K562 (cell line): ENCODE data around the gene ZMYND19. TPM values are rescaled to one million over a fixed set of nuclear protein-coding genes. Genes with fewer than 3 reads are reported as not detected.
A peak's percentile ranks its signal among the peaks of the same experiment; 100 is the strongest.

Experiments
- ATAC-seq: fragments of 200-7000 bp; cut with Tn5 transposase; 3 replicates; pipeline ENCODE4 v1.9.1; 2020; ENCODE audit warnings: moderate library complexity
- BruUV-seq: library from RNA; stranded (reverse); fragments of 400-500 nt; replicated peaks from 2 replicates; lab custom pipeline; 2021; lab: Mats Ljungman, UMichigan
- CTCF ChIA-PET: fragments of 300-600 bp; formaldehyde crosslinking; extraction: SDS; loops from one replicate; lab custom pipeline; 2021; ENCODE audit warnings: low intra/inter-chr PET ratio; lab: Yijun Ruan, JAX
- POLR2A ChIA-PET: fragments of 300-600, 350-650 bp; sonication (Branson Sonifier 250); formaldehyde crosslinking; extraction: SDS; loops from one replicate; lab custom pipeline; 2021; ENCODE audit warnings: antibody characterized with exemption, inconsistent platforms; lab: Yijun Ruan, JAX
- DNase-seq, 4 experiments: peaks; one replicate each; pipeline versions ENCODE4 v3.0.0 to v3.0.0-alpha.2; 2011 to 2018; ENCODE audit warnings: low spot score in 3 of 4, mixed read lengths in 3 of 4; ENCODE audit errors: extremely low read depth in 1 of 4
- FAIRE-seq: peaks from 2 replicates; lab custom pipeline; 2011; peaks lifted over from hg19 to GRCh38; lab: Jason Lieb, UNC
- H2AFZ ChIP-seq: 2 replicates; pipeline ENCODE4 v1.6.0; 2011; ENCODE audit warnings: low read depth, low read length, control low read depth, inconsistent platforms
- H3K27ac ChIP-seq: fragments of 200-600 bp; 3 replicates; pipeline ENCODE4 v1.8.0; 2011; ENCODE audit warnings: low read depth, mild to moderate bottlenecking, control low read depth, inconsistent platforms, low read length, moderate library complexity, mixed read lengths; ENCODE audit errors: extremely low read depth
- H3K27me3 ChIP-seq, 2 experiments: fragments of 300-600 bp in 1 of 2; 2 replicates in 1 of 2; 3 replicates in 1 of 2; pipeline versions ENCODE4 v1.6.0 to v1.8.0; 2011; ENCODE audit warnings: inconsistent platforms in 2 of 2, low read length in 2 of 2, mild to moderate bottlenecking in 1 of 2, mixed read lengths in 1 of 2, moderate library complexity in 1 of 2; ENCODE audit not compliant: control insufficient read depth in 2 of 2, insufficient read depth in 2 of 2
- H3K36me3 ChIP-seq: fragments of 300-600 bp; 3 replicates; pipeline ENCODE4 v1.8.0; 2011; ENCODE audit warnings: mild to moderate bottlenecking, low read length, inconsistent platforms; ENCODE audit not compliant: control insufficient read depth, insufficient read depth
- H3K4me1 ChIP-seq, 2 experiments: fragments of 200-600 bp in 1 of 2; replicated peaks in 1 of 2; 2 replicates in 1 of 2; 3 replicates in 1 of 2; pipeline versions ENCODE4 v1.5.1 to v1.8.0; 2011; ENCODE audit warnings: inconsistent platforms in 2 of 2, low read length in 2 of 2, mild to moderate bottlenecking in 1 of 2, mixed read lengths in 1 of 2, moderate library complexity in 1 of 2; ENCODE audit not compliant: control insufficient read depth in 2 of 2, insufficient read depth in 2 of 2
- H3K4me2 ChIP-seq: 2 replicates; pipeline ENCODE4 v1.6.1; 2011; ENCODE audit warnings: low read length, control low read depth, inconsistent platforms, mixed read lengths; ENCODE audit not compliant: insufficient read depth
- H3K4me3 ChIP-seq: fragments of 200-600 bp; sonication (generic), shearing (Covaris generic); 2 replicates; pipeline ENCODE4 v1.5.1; 2016; ENCODE audit warnings: control low read depth, inconsistent platforms
- H3K79me2 ChIP-seq: fragments of 200-600 bp; 3 replicates; pipeline ENCODE4 v1.8.0; 2011; ENCODE audit warnings: low read length, inconsistent platforms; ENCODE audit not compliant: control insufficient read depth, insufficient read depth
- H3K9ac ChIP-seq, 2 experiments: 2 replicates each; pipeline versions ENCODE4 v1.6.0 to v1.6.1; 2011; ENCODE audit warnings: low read depth in 2 of 2, low read length in 2 of 2, control low read depth in 1 of 2, inconsistent platforms in 1 of 2, mild to moderate bottlenecking in 1 of 2, mixed read lengths in 1 of 2; ENCODE audit not compliant: insufficient read depth in 1 of 2
- H3K9me1 ChIP-seq: one replicate; pipeline ENCODE4 v1.6.0; 2011; ENCODE audit warnings: inconsistent platforms, mild to moderate bottlenecking, low read length, moderate library complexity; ENCODE audit not compliant: control insufficient read depth, insufficient read depth
- H3K9me3 ChIP-seq: replicated peaks from 2 replicates; pipeline ENCODE4 v1.5.1; 2011; ENCODE audit warnings: low read depth, low read length, inconsistent platforms; ENCODE audit not compliant: control insufficient read depth, insufficient read depth
- H4K20me1 ChIP-seq: replicated peaks from 2 replicates; pipeline ENCODE4 v1.6.1; 2011; ENCODE audit warnings: low read length, inconsistent platforms, mixed read lengths; ENCODE audit not compliant: control insufficient read depth, insufficient read depth
- ARHGAP35 ChIP-seq: fragments of 450-650 bp; IDR thresholded peaks from 2 replicates; pipeline ENCODE4 v1.6.1; 2018; ENCODE audit not compliant: partially characterized antibody
- CBFA2T2 ChIP-seq: fragments of 450-650 bp; conservative IDR thresholded peaks from 2 replicates; pipeline ENCODE4 v1.6.1; 2017; ENCODE audit warnings: mild to moderate bottlenecking
- GATAD2A ChIP-seq: fragments of 450-650 bp; IDR thresholded peaks from 2 replicates; pipeline ENCODE4 v1.6.1; 2017
- HEY1 ChIP-seq: fragments of 250-450 bp; sonication (Bioruptor Pico); IDR thresholded peaks from 2 replicates; pipeline ENCODE4 v1.5.0; 2020; ENCODE audit warnings: mild to moderate bottlenecking, moderate library complexity, borderline replicate concordance
- HNRNPLL ChIP-seq: fragments of 200-400 bp; formaldehyde crosslinking; IDR thresholded peaks from 2 replicates; pipeline ENCODE4 v1.6.1; 2017; ENCODE audit warnings: low read length, low read depth, mild to moderate bottlenecking; ENCODE audit not compliant: poor library complexity, severe bottlenecking
- JUND ChIP-seq, 2 experiments: IDR thresholded peaks; 2 replicates in 1 of 2; 3 replicates in 1 of 2; pipeline ENCODE4 v1.6.1; 2011; ENCODE audit warnings: borderline replicate concordance in 2 of 2, low read depth in 2 of 2, low read length in 2 of 2, improper control_type of control experiment in 1 of 2, missing biosample characterization in 1 of 2, missing genetic modification characterization in 1 of 2, missing genetic modification reagents in 1 of 2
- KLF1 ChIP-seq: fragments of 450-650 bp; IDR thresholded peaks from 2 replicates; pipeline ENCODE4 v1.6.1; 2016; ENCODE audit warnings: missing genetic modification characterization, missing compliant biosample characterization
- RAD51 ChIP-seq: fragments of 450-650 bp; IDR thresholded peaks from 2 replicates; pipeline ENCODE4 v1.7.1; 2016; ENCODE audit warnings: low read depth, mild to moderate bottlenecking, borderline replicate concordance
- RBM22 ChIP-seq: fragments of 200-400 bp; formaldehyde crosslinking; IDR thresholded peaks from 2 replicates; pipeline ENCODE4 v1.6.1; 2018; ENCODE audit warnings: low read length, low read depth; ENCODE audit not compliant: poor library complexity, severe bottlenecking
- TAF7 ChIP-seq: fragments of 450-650 bp; IDR thresholded peaks from 2 replicates; pipeline ENCODE4 v1.6.1; 2016; ENCODE audit warnings: missing genetic modification characterization, missing compliant biosample characterization
- TBP ChIP-seq: optimal IDR thresholded peaks from 2 replicates; pipeline ENCODE3; 2011; ENCODE audit warnings: low read depth, low read length, improper control_type of control experiment
- TFE3 ChIP-seq: fragments of 450-650 bp; formaldehyde crosslinking; IDR thresholded peaks from 2 replicates; pipeline ENCODE4 v1.4.0; 2020; ENCODE audit warnings: mild to moderate bottlenecking, mixed read lengths
- WHSC1 ChIP-seq: IDR thresholded peaks from one replicate; pipeline ENCODE4 v1.6.1; 2012; ENCODE audit warnings: low read length, control low read depth, inconsistent platforms
- ZBTB1 ChIP-seq: sonication (generic); formaldehyde crosslinking; IDR thresholded peaks from 2 replicates; pipeline ENCODE4 v1.8.1; 2023; ENCODE audit warnings: missing genetic modification reagents, low read depth, mild to moderate bottlenecking, borderline replicate concordance
- ZFPM2 ChIP-seq: fragments of 250-450 bp; sonication (Bioruptor Pico); IDR thresholded peaks from 2 replicates; pipeline ENCODE4 v1.5.1; 2022; ENCODE audit warnings: mild to moderate bottlenecking
- ZNF197 ChIP-seq: fragments of 200-800 bp; sonication (Bioruptor generic); IDR thresholded peaks from 2 replicates; pipeline ENCODE4 v1.6.1; 2016; ENCODE audit warnings: low read depth, missing genetic modification characterization, missing compliant biosample characterization
- ZNF280B ChIP-seq: fragments of 250-450 bp; sonication (Bioruptor Pico); IDR thresholded peaks from 2 replicates; pipeline ENCODE4 v1.5.1; 2021; ENCODE audit warnings: mild to moderate bottlenecking
- ZNF436 ChIP-seq: fragments of 250-450, 450-650 bp; sonication (Bioruptor Pico); formaldehyde crosslinking; IDR thresholded peaks from 2 replicates; pipeline ENCODE4 v1.7.0; 2020; ENCODE audit warnings: mild to moderate bottlenecking
- ZNF551 ChIP-seq: fragments of 250-450 bp; sonication (Bioruptor Pico); IDR thresholded peaks from 2 replicates; pipeline ENCODE4 v1.5.0; 2021; ENCODE audit warnings: mild to moderate bottlenecking, moderate library complexity
- WGBS: fragments of 100-300 bp; shearing (Covaris generic); methylation state at CpG from one replicate; pipeline ENCODE4 v1.1.6; 2016; ENCODE audit warnings: low coverage, mixed read lengths; ENCODE audit not compliant: insufficient coverage; ENCODE audit errors: missing lambda C conversion rate; 5-methylcytosine and 5-hydroxymethylcytosine counted together
- in situ Hi-C: fragments of 300-500 bp; cut with MboI; formaldehyde crosslinking; loops from 4 replicates; pipeline ENCODE4 v1.15.0; 2018; ENCODE audit warnings: inconsistent platforms, mixed read lengths
- intact Hi-C: fragments of 100-400 bp; cut with micrococcal nuclease; formaldehyde crosslinking; loops from 2 replicates; pipeline ENCODE4 v1.14.2; 2022
- polyA plus RNA-seq, 8 experiments: library from polyadenylated mRNA; depleted of rRNA in 4 of 8; stranded (reverse) in 5 of 8; unstranded in 3 of 8; fragments of >200 nt; fragmentation: Nextera tagmentation in 2 of 8; fragmentation: Illumina TruSeq in 1 of 8; extraction: Ambion mirVana in 2 of 8; extraction: Trizol in 1 of 8; gene quantifications; 2 replicates each; pipeline versions ENCODE4 v1.2.1 to v1.2.3, GENCODE V29; 2011 to 2014; ENCODE audit warnings: inconsistent platforms in 1 of 8, missing spikeins in 1 of 8
- total RNA-seq, 7 experiments: library from RNA; depleted of rRNA in 6 of 7; stranded (reverse); fragments of >200 nt in 6 of 7; fragmentation: Illumina TruSeq in 2 of 7; extraction: Trizol in 2 of 7; gene quantifications; 2 replicates each; pipeline versions ENCODE4 v1.2.1 to v1.2.3, GENCODE V29; 2011 to 2021; ENCODE audit warnings: low replicate concordance in 1 of 7

Gene ZMYND19
- total and polyA plus RNA-seq, 9 of the 15 experiments (the other 6 are each of a cell fraction or from before 2014, with no cell fraction given): 1.0 to 86.7 (median 44.0) TPM

DNA sequence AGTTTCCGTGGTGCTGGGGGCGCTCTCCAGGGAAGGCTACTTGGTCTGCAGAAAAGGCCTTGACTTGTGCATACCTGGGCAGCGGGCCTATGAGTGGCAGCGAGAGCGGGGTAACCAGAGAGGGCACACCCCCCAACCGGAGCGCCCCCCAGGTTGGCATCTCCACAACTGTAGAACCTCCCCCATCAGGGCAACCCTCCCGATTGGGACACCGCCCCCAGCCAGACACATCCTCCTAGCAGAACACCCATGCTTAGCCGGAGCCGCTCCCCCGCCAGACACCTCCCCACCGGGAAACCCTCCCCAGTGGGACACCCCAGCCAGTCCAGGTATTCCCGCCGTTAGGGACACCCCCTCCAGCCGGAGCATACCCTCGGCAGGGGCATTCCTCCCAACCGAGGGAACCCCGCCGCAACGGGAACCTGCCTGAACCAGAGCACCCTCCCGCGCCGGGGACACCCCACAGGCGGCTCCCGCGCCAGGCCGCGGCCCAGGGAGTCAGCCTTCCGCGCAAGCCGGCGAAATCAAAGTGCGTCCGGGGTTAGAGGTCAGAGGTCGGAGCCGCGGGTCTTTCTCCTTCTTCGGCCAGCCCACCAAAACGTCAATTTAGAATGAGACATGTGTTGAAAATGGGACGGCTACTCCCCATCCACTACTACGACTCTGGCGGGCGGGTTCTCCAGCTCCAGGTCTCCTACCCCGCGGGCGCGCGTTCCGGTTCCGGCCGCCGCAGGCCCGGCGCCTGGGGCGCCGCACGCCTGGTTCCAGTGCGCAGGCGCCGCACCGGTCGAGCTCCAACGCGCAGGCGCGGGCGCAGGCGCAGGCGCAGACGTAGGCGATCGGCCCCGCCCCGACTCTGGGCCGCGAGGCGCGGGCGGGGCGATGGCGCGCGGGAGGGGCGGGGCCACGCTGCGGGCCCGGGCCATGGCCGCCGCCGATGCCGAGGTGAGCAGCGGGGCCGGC lies 28.1 kb upstream of the ZMYND19 start, which contains the start of gene EHMT1:
Gene EHMT1, plus strand, starts transcription at position 901 of the 963 bp plus-strand sequence. Its CDS starts 24 bp downstream, at position 925.
- CTCF ChIA-PET: no interaction called here
- TSS peak; percentile 77 for BruUV-seq
- peak within 1 kb of the TSS; percentile 80 to 98 for H3K9ac ChIP-seq
- no peak for TF ChIP-seq HEY1 (CRISPR knock-in tag)
- no peak for TF ChIP-seq ZNF197 (CRISPR knock-in tag)
- no peak for TF ChIP-seq ZFPM2 (CRISPR knock-in tag)
- TF ChIP-seq RAD51: no peak
- no peak for TF ChIP-seq ZNF551
- TF ChIP-seq KLF1 (tag): no peak
- no peak for TF ChIP-seq WHSC1
- TF ChIP-seq HNRNPLL: peak; percentile 57
- TF ChIP-seq CBFA2T2: no peak
- TF ChIP-seq RBM22: peak; percentile 98
- no peak; the same call in 1 of the 2 replicates for TF ChIP-seq ZNF280B (CRISPR knock-in tag)
- no peak for TF ChIP-seq GATAD2A
- TF ChIP-seq TAF7 (tag): no peak
- no peak for TF ChIP-seq TFE3 (CRISPR knock-in tag)
- peak; percentile 40; the same call in 1 of the 2 replicates for TF ChIP-seq JUND (IDR thresholded peaks at IDR 0.05; ENCODE audit: borderline replicate concordance, low read depth, low read length)
- no peak for TF ChIP-seq JUND (tag; IDR thresholded peaks at IDR 0.05; ENCODE audit: borderline replicate concordance, low read depth, low read length)
- no peak for TF ChIP-seq ZBTB1 (CRISPR knock-in tag)
- TF ChIP-seq ZNF436 (CRISPR knock-in tag): peak; percentile 47; the same call in 1 of the 2 replicates
- TF ChIP-seq TBP: peak; percentile 61
- TF ChIP-seq ARHGAP35: no peak

More for the DNA sequence above, 28.1 kb upstream of the ZMYND19 start, which contains the start of gene EHMT1:
- H3K4me3 ChIP-seq: peak within 1 kb of the TSS; percentile 75
- peak within 1 kb of the TSS; percentile 93 for H3K4me2 ChIP-seq
- 1% methylated on average over 70 of the region's 94 CpGs for WGBS
- peak; percentile 90 to 98 (median 96) for DNase-seq
- peaks cover 62% of the 10 kb centered on the region for H3K79me2 ChIP-seq
- peak; percentile 78 for ATAC-seq
- H3K9me3 ChIP-seq: no peaks in the 10 kb centered on the region
- H3K36me3 ChIP-seq: peaks cover 63% of the 10 kb centered on the region
- intact Hi-C loops: no loop called here
- in situ Hi-C loops: no loop called here
- H2AFZ ChIP-seq: peak within 1 kb of the TSS; percentile 97
- peak within 1 kb of the TSS; percentile 91 for H3K27ac ChIP-seq
- H4K20me1 ChIP-seq: peaks cover 4% of the 10 kb centered on the region
- H3K9me1 ChIP-seq: no peaks in the 10 kb centered on the region
- peak; percentile 19 for FAIRE-seq
- peaks cover 29 to 54% of the 10 kb centered on the region in 2 experiments for H3K4me1 ChIP-seq
- H3K27me3 ChIP-seq: no peaks in the 10 kb centered on the region
- POLR2A ChIA-PET: interaction anchor here (0.8 to 1.7 kb wide), 11 partner anchors 7 to 485 kb away, joined by 3 to 11 read pairs (median 4); partner anchors contain the start of genes ARRDC1 and ZMYND19
